Medulla oblongata (tissue), 1 donor: ENCODE data around the gene MRPL36.
"Not testable (repeated sequence)": the region's sequence is repeated elsewhere in the genome, so short reads cannot be mapped to it uniquely, and the experiment has no call there.

ENCODE experiments used
- DNase-seq: peaks from one replicate; pipeline ENCODE4 v3.0.0-alpha.2; 2015; ENCODE audit errors: extremely low spot score

Gene MRPL36

DNA sequence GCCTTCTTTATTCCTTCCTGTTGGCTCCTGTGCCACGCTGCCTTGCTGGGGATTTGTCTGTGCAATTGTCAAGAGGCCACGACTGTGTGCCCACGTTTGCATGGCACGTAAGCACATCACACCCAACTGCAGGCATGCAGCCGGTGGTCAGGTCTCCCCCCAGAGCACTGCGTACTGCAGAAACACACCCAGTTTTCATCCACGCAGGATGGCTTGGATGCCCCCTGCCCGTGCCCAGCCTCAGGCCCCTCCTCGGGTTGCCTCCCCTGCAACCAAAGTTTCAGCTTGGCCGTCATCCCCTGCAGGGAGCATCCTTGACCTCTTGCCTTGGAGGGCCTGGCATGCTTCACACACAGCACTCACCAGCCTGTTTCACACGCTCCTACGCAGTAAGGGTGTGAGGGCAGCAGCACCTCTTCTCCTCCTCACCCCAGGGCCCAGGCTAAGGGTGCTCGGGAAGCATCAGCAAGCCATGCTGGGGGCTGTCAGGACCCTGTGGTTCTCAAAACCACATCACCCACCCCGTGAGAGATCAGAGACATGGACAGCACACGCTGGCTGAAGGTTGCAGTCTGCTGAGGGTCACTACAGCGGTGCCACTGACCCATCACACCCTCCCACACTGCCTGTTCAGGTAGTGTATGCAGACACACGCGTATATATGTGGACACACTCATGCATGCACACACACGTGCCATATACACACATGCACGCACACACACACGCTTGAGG lies 3.1 kb downstream of the MRPL36 start:
- no peak for DNase-seq

DNA sequence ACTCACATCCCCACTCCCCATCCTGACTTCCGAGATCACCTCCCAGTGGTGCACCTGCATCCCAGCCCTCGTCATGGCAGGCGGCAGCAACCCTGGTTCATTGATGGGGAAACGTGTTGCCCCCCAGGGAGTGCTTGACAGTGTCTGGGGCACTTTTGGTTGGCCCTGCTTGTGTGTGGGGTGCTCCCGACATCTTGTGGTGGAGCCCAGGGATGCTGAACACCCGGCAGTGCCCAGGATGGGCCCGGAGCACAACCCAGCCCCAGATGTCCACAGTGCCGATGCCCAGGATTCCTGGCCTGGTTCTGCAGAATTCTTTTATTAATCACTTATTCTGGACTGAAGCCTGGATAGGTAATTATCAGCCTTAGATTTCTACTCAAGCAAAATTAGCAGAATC lies 3.7 kb downstream of the MRPL36 start:
- DNase-seq, result no peak

DNA sequence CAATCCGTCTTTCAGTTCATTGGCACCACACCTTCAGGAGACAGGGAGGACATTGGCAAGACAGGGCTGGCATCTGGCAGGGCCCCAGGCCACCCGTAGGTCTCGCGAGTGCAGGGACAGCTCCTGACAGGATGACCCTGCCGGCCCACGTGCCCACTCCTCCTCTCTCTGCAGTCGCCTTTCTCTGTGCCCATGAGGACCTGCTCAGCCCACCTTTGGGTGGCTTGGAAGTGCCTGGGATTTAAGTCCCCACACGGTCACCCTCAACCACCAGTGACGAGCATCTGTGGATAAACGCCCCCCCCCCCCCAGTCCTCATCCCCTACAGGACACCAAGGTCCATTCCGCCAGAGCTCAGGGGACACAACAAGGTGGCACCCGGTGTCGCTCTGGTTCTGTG lies 4.1 kb downstream of the MRPL36 start:
- DNase-seq, result no peak

- DNase-seq, result no peak
Observed at GRCh38 chr5:1794901-1795290, 4.7 kb downstream of the MRPL36 start.

DNA sequence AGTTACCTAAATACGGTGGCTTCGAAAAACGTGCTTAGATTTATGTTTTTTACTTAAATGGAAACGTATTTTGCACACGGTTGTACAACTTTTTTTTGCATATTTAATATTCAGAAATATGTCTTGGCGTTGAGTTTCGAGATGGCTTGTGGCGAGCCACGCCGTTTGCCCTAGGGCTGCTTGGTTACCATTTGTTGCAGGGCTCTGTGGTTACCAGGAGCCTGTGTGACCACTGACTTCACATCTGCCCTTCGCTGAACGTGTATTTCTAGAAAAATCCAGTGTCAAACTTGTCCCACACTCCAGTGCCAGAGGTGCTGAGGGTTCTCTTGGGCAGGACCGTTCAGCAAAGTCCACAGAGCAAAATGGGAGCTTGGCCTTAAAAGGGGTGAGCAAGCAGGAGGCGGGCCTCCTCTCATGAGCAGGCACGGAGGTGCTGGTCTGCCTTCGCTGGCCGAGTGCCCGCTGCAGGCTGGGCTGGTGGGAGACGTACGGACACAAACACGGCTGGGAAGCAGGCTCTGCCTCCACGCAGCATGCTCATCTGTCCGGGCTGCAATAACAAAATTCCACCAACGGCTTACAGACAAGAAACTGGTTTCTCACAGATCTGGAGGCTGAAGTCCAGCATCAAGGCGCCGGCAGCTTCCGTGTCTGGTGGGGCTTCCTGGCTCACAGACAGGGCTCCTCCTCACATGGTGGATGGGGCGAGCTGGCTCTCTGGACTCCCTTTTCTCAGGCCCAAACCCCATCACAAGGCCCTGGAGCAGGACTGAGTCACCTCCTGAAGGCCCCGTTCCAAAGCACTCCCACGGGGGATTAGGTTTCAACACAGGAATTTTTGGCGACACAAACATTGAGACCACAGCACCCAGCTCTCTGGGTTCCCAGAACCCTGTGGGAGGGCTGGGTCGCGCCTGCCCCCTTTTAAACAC lies 5.4 kb downstream of the MRPL36 start:
- no peak for DNase-seq

DNA sequence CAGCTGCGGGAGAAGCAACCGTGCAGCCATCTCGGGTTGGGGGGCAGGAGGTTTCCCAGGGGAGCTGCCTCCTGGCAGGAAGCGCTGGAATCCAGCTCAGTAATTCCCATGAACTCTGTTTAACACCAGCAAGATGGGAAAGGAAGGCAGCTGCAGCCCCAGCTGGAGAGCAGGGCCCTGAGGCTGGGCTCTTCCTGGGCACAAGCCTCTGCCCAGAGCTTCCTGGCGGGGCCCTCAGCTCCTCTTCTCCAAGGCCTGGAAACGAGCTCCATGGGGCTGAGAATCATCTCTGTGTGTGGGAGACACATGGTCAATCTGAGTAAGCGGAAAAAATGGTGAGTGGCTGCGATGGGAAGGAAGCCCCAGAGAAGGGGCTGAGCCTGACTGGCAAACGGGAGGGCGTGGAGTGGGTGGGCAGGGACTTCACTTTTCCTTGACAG lies 6.3 kb downstream of the MRPL36 start:
- DNase-seq, result no peak

DNA sequence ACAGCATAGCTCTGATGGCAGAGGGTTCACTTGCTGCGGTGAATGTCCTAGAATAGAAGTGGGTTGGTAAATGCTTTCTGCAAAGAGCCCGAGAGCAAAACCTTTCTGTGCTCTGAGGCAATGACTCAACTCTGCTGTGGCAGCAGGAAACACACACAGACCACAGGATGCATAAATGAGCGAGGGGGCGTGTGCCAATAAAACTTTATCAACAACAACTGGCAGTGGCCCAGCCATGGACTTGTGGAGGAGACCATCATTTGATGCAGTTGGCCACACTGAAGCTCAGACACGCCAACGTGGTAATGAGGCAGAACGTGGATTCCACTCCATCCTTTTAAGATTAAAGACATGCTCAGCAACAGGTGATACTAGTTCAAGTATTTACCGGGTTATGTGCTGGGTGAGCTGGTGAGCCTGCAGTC lies 6.8 kb downstream of the MRPL36 start:
- DNase-seq, result no peak

GRCh38 chr5:1791176-1791575 lies 8.5 kb downstream of the MRPL36 start:
- DNase-seq, result no peak

GRCh38 chr5:1789834-1790471 lies 9.7 kb downstream of the MRPL36 start:
- DNase-seq, result peak; percentile 12

GRCh38 chr5:1789438-1789833 lies 10.2 kb downstream of the MRPL36 start:
- DNase-seq, result not testable (repeated sequence)

DNA sequence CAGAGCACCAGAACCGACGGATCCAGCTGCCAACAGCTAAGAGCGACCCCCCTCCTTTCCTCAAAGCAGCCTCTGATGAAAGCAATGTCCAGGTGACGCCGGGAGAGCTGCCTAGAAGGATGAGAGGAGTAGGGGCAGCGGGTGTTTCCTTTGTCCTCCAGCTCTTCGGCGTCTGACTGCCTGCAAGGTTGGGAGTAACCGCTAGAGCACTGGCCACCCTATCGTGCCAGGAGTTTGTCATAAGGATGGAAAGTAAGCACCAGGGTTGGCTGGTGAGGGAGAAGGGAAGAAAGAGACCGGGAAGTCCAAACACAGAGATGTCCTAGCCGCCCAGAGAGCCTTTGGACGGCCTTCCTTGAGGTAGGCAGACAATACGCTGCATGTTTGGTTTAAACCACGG lies 10.8 kb downstream of the MRPL36 start:
- DNase-seq, result no peak

DNA sequence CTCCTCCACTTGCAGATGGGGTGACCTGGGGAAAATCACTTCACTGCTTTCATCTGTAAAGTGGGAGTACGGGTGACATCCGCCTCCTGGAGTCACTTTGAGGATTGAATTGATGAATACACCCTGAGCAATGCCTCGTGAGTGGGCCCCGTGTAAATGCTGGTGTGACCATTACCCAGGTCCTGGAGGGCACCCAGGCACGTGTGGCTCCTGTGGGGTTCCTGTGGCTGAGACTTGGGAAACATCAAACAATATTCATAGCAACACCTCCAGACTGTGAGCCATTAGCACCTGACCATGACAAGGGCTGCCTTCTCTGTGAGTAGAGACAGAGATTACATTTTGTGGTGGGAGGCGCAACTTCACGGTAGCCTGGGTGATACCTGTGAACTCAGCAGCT lies 11.4 kb downstream of the MRPL36 start:
- no peak for DNase-seq

- no peak for DNase-seq
Observed at GRCh38 chr5:1787472-1788047, 12.1 kb downstream of the MRPL36 start.

GRCh38 chr5:1786621-1787471 lies 12.8 kb downstream of the MRPL36 start:
- DNase-seq, result no peak

- no peak for DNase-seq
Observed at GRCh38 chr5:1785984-1786383, 13.7 kb downstream of the MRPL36 start.

- no peak for DNase-seq
Observed at GRCh38 chr5:1785062-1785461, 14.6 kb downstream of the MRPL36 start.

DNA sequence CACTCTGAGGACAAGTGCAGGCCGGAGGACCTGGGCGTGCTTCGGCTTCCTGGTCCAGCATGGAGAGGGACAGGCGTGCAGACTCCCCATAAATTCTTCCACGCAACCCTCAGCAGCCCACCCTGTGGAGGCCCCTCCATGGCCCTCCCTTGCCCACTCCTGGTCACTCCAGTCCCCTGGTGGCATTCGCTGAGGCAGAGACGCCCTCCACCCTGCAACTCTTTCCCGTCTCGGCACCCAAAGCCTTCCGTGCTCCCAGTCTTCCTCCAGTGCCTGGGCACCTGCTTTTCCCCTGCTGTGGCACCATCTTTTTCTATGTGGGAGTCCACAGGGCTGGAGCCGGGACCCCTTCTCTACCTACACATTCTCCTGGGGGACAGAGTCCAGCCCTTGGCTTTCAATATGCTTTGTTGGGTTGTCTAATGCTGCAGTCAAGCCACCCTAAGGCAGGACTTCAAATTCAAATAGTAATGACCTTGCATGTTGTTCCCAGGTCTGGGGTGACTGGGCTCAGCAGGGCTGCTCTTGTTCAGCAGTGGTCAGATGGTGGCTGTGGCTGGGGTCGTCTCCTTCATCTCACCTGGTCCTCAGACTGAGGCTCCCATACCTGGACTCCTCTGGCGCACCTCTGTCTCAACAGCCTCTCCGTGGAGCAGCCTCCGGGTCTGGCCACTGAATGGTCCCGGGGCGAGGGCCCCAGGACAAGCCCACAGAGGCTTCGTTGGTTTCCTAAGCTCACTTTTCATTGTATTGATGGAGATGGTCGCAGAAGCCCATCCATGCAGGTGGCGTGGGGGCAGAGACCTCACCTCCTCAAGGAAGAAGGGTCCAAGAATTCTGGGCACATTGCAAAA lies 15.2 kb downstream of the MRPL36 start:
- no peak for DNase-seq

DNA sequence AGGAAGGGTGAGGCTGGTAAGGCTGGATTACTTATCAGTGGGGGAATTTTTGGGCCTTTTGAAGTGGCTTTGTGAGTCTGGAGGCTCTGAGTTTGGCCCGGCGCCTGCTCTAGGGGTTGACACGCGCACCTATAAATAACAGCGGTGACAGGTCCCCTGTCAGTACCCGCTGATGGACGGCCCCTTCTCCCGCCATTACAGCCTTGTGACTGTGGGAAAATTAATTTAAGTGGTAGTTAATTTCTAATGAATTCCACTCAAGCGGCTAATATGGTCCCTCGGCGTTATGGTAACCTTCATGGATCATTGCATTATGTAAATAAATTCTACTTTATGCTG lies 16.5 kb downstream of the MRPL36 start:
- no peak for DNase-seq

DNA sequence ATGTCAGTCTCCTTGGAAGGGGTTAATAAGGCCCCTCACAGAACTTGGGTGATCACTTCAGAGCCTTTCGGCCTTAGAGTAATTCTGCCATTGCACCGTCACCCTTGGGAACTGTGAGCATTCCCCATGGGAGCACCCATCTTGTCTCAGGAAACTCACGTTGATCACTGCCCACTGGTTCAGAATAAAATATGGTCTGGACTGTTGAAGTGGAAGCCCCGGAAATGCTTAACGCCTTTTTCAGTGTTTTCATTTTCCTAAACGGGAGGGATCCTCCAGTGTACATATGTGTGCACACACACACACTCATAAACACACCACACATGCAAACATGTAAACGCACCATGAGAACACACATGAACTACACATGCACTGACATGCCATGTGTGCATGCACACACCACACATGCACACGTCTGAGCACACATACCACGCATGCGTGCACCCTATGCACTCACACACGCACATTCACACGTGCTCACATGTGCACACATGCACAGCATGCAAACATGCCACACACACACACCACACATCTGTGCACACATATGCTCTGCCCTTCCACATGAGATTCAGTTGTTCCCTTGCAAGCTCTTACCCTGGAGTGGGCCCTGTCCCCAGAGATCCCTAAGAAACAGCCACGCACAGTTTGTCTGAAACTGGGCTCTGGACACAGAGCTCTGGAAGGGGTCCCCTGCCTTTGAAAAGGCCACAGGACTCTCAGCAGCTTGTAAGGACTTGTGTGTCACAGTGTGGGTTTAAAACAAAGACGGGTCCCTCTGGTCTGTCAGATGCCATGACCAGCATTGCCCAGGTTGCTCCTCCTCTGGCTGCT lies 17.0 kb downstream of the MRPL36 start:
- DNase-seq, result no peak
